ENCODE results near the gene UTS2. TPM values are rescaled to one million over a fixed set of nuclear protein-coding genes. Genes with fewer than 3 reads are reported as not detected.

Gene UTS2, protein sequence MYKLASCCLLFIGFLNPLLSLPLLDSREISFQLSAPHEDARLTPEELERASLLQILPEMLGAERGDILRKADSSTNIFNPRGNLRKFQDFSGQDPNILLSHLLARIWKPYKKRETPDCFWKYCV
- total RNA-seq (ENCODE audit: low replicate concordance), result not detected in 2 replicates
- long read RNA-seq, result 0 reads

DNA sequence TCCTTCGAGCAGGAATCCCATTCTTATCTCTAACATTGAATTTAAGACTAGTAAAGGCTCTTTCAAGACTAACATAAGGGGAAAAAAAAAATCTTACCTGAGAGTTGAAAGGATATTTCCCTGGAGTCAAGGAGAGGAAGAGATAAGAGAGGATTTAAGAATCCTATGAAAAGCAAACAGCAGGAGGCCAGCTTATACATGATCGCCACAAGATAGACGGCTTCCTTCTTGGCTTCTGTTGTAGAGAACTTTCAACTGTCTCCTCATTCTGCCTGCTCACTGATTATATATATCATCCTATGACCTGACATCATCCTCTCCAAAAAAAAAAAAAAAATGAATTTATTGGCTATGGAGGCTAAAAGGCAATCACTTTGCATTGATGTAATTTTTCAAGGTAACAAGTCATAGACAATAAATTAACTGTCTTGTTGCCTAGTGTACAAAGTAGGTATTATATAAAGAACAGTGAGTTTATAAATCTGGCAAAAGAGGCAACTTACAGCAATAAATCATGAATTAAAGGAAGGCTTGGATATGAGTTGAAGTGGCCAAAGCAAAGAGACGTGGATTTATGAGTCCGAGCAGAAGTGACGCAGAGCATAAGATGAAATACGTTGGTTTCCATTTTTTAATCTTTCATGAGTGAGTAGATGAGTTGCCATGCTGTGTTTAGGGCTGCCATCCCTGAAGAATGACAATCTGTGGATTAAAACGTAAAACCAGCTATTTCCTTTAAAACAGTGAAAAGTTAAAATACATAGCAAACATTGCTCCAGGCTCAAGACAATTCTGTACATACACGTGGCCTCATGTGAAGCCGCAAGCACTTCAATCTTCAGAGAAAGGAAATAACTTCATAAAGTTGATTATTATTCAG, at the start of gene UTS2:
Gene UTS2, minus strand, starts transcription at position 262 of the 880 bp plus-strand sequence. Its CDS starts 62 bp downstream, at position 200.
- no peak within 1 kb of the TSS for H3K27ac Mint-ChIP-seq
- H3K4me3 Mint-ChIP-seq, result no peak within 1 kb of the TSS
- TF ChIP-seq, protein P1, sequence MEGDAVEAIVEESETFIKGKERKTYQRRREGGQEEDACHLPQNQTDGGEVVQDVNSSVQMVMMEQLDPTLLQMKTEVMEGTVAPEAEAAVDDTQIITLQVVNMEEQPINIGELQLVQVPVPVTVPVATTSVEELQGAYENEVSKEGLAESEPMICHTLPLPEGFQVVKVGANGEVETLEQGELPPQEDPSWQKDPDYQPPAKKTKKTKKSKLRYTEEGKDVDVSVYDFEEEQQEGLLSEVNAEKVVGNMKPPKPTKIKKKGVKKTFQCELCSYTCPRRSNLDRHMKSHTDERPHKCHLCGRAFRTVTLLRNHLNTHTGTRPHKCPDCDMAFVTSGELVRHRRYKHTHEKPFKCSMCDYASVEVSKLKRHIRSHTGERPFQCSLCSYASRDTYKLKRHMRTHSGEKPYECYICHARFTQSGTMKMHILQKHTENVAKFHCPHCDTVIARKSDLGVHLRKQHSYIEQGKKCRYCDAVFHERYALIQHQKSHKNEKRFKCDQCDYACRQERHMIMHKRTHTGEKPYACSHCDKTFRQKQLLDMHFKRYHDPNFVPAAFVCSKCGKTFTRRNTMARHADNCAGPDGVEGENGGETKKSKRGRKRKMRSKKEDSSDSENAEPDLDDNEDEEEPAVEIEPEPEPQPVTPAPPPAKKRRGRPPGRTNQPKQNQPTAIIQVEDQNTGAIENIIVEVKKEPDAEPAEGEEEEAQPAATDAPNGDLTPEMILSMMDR (conservative IDR thresholded peaks at IDR 0.05), result no peak

GRCh38 chr1:7899741-7900140, 46.9 kb upstream of the UTS2 start:
- Mint-ChIP-seq H3K9me3 (no peaks in the 10 kb centered on the region), H3K27ac (no peak overlapping the region)

More for the DNA sequence above, at the start of gene UTS2:
- Mint-ChIP-seq H3K36me3 (no peaks in the 10 kb centered on the region), H3K4me1 (ENCODE audit: unreplicated experiment) (peaks cover 11% of the 10 kb centered on the region), H3K9me3 (no peaks in the 10 kb centered on the region), H3K27me3 (peaks cover 27% of the 10 kb centered on the region)
- no peak for DNase-seq (ENCODE audit: extremely low spot score, unreplicated experiment)

GRCh38 chr1:7898962-7899361, 46.1 kb upstream of the UTS2 start:
- no peaks in the 10 kb centered on the region for H3K9me3 Mint-ChIP-seq
- no peak overlapping the region for H3K27ac Mint-ChIP-seq
- no peaks in the 10 kb centered on the region for H3K4me1 Mint-ChIP-seq (ENCODE audit: unreplicated experiment)
- TF ChIP-seq, protein P1 (conservative IDR thresholded peaks at IDR 0.05), result no peak
- no peak overlapping the region for H3K4me3 Mint-ChIP-seq
- H3K36me3 Mint-ChIP-seq, result no peaks in the 10 kb centered on the region
- peak; percentile 6 for DNase-seq (ENCODE audit: extremely low spot score, unreplicated experiment)
- H3K27me3 Mint-ChIP-seq, result peaks cover 7% of the 10 kb centered on the region

More at GRCh38 chr1:7899741-7900140, 46.9 kb upstream of the UTS2 start:
- no peak overlapping the region for H3K4me3 Mint-ChIP-seq
- TF ChIP-seq, protein P1 (conservative IDR thresholded peaks at IDR 0.05), result no peak
- peak; percentile 22 for DNase-seq (ENCODE audit: extremely low spot score, unreplicated experiment)
- peaks cover 7% of the 10 kb centered on the region for H3K27me3 Mint-ChIP-seq
- no peaks in the 10 kb centered on the region for H3K4me1 Mint-ChIP-seq (ENCODE audit: unreplicated experiment)
- no peaks in the 10 kb centered on the region for H3K36me3 Mint-ChIP-seq

GRCh38 chr1:7896994-7897393, 44.1 kb upstream of the UTS2 start:
- H3K27ac Mint-ChIP-seq, result no peak overlapping the region
- DNase-seq (ENCODE audit: extremely low spot score, unreplicated experiment), result no peak
- H3K4me1 Mint-ChIP-seq (ENCODE audit: unreplicated experiment), result no peaks in the 10 kb centered on the region
- H3K4me3 Mint-ChIP-seq, result no peak overlapping the region
- TF ChIP-seq, protein P1 (conservative IDR thresholded peaks at IDR 0.05), result no peak
- no peaks in the 10 kb centered on the region for H3K9me3 Mint-ChIP-seq
- H3K36me3 Mint-ChIP-seq, result no peaks in the 10 kb centered on the region
- peaks cover 4% of the 10 kb centered on the region for H3K27me3 Mint-ChIP-seq

DNA sequence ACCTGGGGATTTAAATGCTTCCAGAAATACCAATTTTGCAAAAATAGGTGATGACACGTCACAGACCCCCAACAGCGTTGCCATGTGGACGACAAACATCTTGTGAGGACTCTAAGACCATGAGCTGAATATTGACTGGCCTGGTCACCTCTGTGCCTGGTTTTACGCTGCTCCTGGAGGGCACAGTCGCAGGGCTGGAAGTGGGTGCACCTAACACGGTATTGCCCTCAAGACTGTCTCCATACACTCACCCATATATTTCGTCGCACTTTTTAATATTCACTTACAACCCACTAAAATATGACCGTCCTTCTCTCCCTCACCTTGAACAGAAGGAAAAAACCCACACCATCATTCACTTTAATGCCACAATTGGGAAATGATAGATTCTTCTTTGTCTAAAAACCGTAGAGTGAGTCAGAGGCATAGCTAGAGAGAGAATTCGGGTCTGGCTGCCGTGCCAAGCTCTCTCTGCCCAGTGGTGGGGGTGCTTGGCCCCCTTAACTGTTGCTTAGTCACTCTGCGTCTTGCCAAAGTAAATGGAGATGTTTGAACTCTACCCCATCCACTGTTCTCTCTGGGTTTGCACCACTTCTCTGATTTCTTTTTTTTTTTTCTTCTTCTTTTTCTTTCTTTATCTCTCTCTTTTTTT, 40.8 kb upstream of the UTS2 start:
- DNase-seq (ENCODE audit: extremely low spot score, unreplicated experiment), result no peak
- H3K27me3 Mint-ChIP-seq, result peaks cover 6% of the 10 kb centered on the region
- no peaks in the 10 kb centered on the region for H3K36me3 Mint-ChIP-seq
- H3K27ac Mint-ChIP-seq, result no peak overlapping the region
- H3K9me3 Mint-ChIP-seq, result no peaks in the 10 kb centered on the region
- H3K4me3 Mint-ChIP-seq, result no peak overlapping the region
- TF ChIP-seq, protein P1 (conservative IDR thresholded peaks at IDR 0.05), result no peak
- H3K4me1 Mint-ChIP-seq (ENCODE audit: unreplicated experiment), result no peaks in the 10 kb centered on the region

Data from type B pancreatic cell (in vitro differentiated cells).